Naive thymus-derived CD8-positive, alpha-beta T cell (primary cell): ENCODE measurements around the gene SDR9C7. TPM values are rescaled to one million over a fixed set of nuclear protein-coding genes. Genes with fewer than 3 reads are reported as not detected.
"Not testable (repeated sequence)": the region's sequence is repeated elsewhere in the genome, so short reads cannot be mapped to it uniquely, and the experiment has no call there.

ENCODE experiments used
- ATAC-seq, 2 donors: fragments of 150-1000 bp; cut with Tn5 transposase in 1 of 2; sonication (Bioruptor Pico), chemical (Tn5 transposase) in 1 of 2; 1 replicate in 1 of 2; 2 replicates in 1 of 2; pipeline ENCODE4 v1.10.0; 2021; ENCODE audit warnings: mild to moderate bottlenecking in 2 of 2, moderate library complexity in 2 of 2
- POLR2A ChIA-PET: fragments of 350-600 bp; sonication (Branson Sonifier 250); formaldehyde crosslinking; loops from one replicate; lab custom pipeline; 2021; ENCODE audit warnings: antibody characterized with exemption; lab: Charles Lee
- DNase-seq, 10 donors: peaks; one replicate each; pipeline versions ENCODE4 v3.0.0 to v3.0.0-alpha.2; 2020 to 2022
- H3K27ac Mint-ChIP-seq, 10 donors: one replicate each; pipeline ENCODE4 v1.8.0; 2020 to 2022; ENCODE audit warnings: mild to moderate bottlenecking in 10 of 10, mixed read lengths in 10 of 10, moderate library complexity in 4 of 10, inconsistent platforms in 1 of 10
- H3K27me3 Mint-ChIP-seq, 5 donors: one replicate each; pipeline ENCODE4 v1.8.0; 2021 to 2022; ENCODE audit warnings: mixed read lengths in 5 of 5
- H3K36me3 Mint-ChIP-seq, 3 donors: one replicate each; pipeline ENCODE4 v1.8.0; 2020 to 2022; ENCODE audit warnings: mixed read lengths in 3 of 3, mild to moderate bottlenecking in 2 of 3, inconsistent platforms in 1 of 3
- H3K4me1 Mint-ChIP-seq, 4 donors: one replicate each; pipeline ENCODE4 v1.8.0; 2021 to 2022; ENCODE audit warnings: mixed read lengths in 4 of 4
- H3K4me3 Mint-ChIP-seq, 10 donors: one replicate each; pipeline ENCODE4 v1.8.0; 2020 to 2022; ENCODE audit warnings: mild to moderate bottlenecking in 10 of 10, mixed read lengths in 10 of 10, moderate library complexity in 6 of 10, inconsistent platforms in 1 of 10
- H3K9me3 Mint-ChIP-seq, 9 donors: one replicate each; pipeline ENCODE4 v1.8.0; 2020 to 2022; ENCODE audit warnings: mixed read lengths in 9 of 9, mild to moderate bottlenecking in 3 of 9, inconsistent platforms in 1 of 9, moderate library complexity in 1 of 9
- polyA plus RNA-seq, 3 donors: library from polyadenylated mRNA; unstranded; fragments of 300-500 nt; fragmentation: Illumina TruSeq; gene quantifications; one replicate each; pipeline ENCODE4 v1.2.3, GENCODE V29; 2021
- total RNA-seq, 8 experiments: library from RNA in 2 of 8; stranded (reverse) in 2 of 8; gene quantifications; one replicate each; pipeline ENCODE4 v1.2.3 and lab custom pipeline; 2021 to 2026

Gene SDR9C7
- total and polyA plus RNA-seq, 5 experiments from 2014 or later = not detected

GRCh38 chr12:56963557-56963956 lies 29.3 kb upstream of the SDR9C7 start:
- H3K4me3 Mint-ChIP-seq, H3K4me1 Mint-ChIP-seq, DNase-seq, POLR2A ChIA-PET, ATAC-seq, H3K27ac Mint-ChIP-seq: not testable (repeated sequence)
- peaks cover 0 to 25% (median 0%) of the 10 kb centered on the region in 9 donors for H3K9me3 Mint-ChIP-seq
- H3K27me3 Mint-ChIP-seq = peaks cover 0 to 10% (median 0%) of the 10 kb centered on the region in 5 donors
- peaks cover 2 to 21% (median 4%) of the 10 kb centered on the region in 3 donors for H3K36me3 Mint-ChIP-seq

- DNase-seq, H3K27ac Mint-ChIP-seq, H3K4me1 Mint-ChIP-seq, H3K4me3 Mint-ChIP-seq, POLR2A ChIA-PET, ATAC-seq: not testable (repeated sequence)
- Mint-ChIP-seq H3K27me3 (peaks cover 0 to 10% (median 0%) of the 10 kb centered on the region in 5 donors), H3K36me3 (peaks cover 2 to 33% (median 10%) of the 10 kb centered on the region in 3 donors), H3K9me3 (peaks cover 0 to 33% (median 4%) of the 10 kb centered on the region in 9 donors)
Observed at GRCh38 chr12:56962247-56962646, 28.0 kb upstream of the SDR9C7 start.

GRCh38 chr12:56958422-56958821 lies 24.2 kb upstream of the SDR9C7 start:
- no peak overlapping the region for H3K27ac Mint-ChIP-seq
- H3K9me3 Mint-ChIP-seq = peaks cover 0 to 33% (median 4%) of the 10 kb centered on the region in 9 donors
- DNase-seq (no peak), ATAC-seq (no peak)
- peaks cover 2 to 38% (median 10%) of the 10 kb centered on the region in 3 donors for H3K36me3 Mint-ChIP-seq
- H3K27me3 Mint-ChIP-seq = peaks cover 0 to 10% (median 0%) of the 10 kb centered on the region in 5 donors
- POLR2A ChIA-PET = no interaction called here
- no peak overlapping the region for H3K4me3 Mint-ChIP-seq
- no peaks in the 10 kb centered on the region for H3K4me1 Mint-ChIP-seq

- Mint-ChIP-seq H3K4me3 (no peak within 1 kb of the TSS), H3K9me3 (peaks cover 0 to 30% (median 4%) of the 10 kb centered on the region in 9 donors), H3K27ac (no peak within 1 kb of the TSS), H3K36me3 (peaks cover 5 to 39% (median 10%) of the 10 kb centered on the region in 3 donors), H3K27me3 (peaks cover 0 to 10% (median 0%) of the 10 kb centered on the region in 5 donors), H3K4me1 (no peaks in the 10 kb centered on the region)
- POLR2A ChIA-PET = no interaction called here
- DNase-seq = no peak
- ATAC-seq = no peak
Observed at GRCh38 chr12:56957229-56958052, 23.2 kb upstream of the SDR9C7 start, which contains the start of gene RDH16. RDH16 (minus strand) TSS chr12:56957608; CDS start chr12:56957462, 146 bp downstream.

GRCh38 chr12:56955631-56956256 lies 21.5 kb upstream of the SDR9C7 start:
- H3K4me3 Mint-ChIP-seq = no peak overlapping the region
- POLR2A ChIA-PET = no interaction called here
- H3K27ac Mint-ChIP-seq = no peak overlapping the region
- peaks cover 0 to 25% (median 3%) of the 10 kb centered on the region in 9 donors for H3K9me3 Mint-ChIP-seq
- peaks cover 0 to 3% (median 0%) of the 10 kb centered on the region in 5 donors for H3K27me3 Mint-ChIP-seq
- peaks cover 10 to 41% (median 12%) of the 10 kb centered on the region in 3 donors for H3K36me3 Mint-ChIP-seq
- no peak for DNase-seq
- H3K4me1 Mint-ChIP-seq = no peaks in the 10 kb centered on the region
- no peak for ATAC-seq

- Mint-ChIP-seq H3K36me3 (peaks cover 10 to 47% (median 12%) of the 10 kb centered on the region in 3 donors), H3K4me3 (peak overlapping the region in 1 of 10 donors; percentile 45), H3K9me3 (peaks cover 0 to 20% (median 3%) of the 10 kb centered on the region in 9 donors), H3K27me3 (peaks cover 0 to 3% (median 0%) of the 10 kb centered on the region in 5 donors), H3K27ac (peak overlapping the region in 1 of 10 donors; percentile 54), H3K4me1 (no peaks in the 10 kb centered on the region)
- ATAC-seq (no peak), DNase-seq (no peak)
- POLR2A ChIA-PET = no interaction called here
Observed at GRCh38 chr12:56954958-56955355, 20.7 kb upstream of the SDR9C7 start.

- Mint-ChIP-seq H3K4me3 (no peak overlapping the region), H3K27me3 (no peaks in the 10 kb centered on the region), H3K27ac (no peak overlapping the region), H3K9me3 (peaks cover 0 to 14% (median 0%) of the 10 kb centered on the region in 9 donors), H3K4me1 (no peaks in the 10 kb centered on the region), H3K36me3 (peaks cover 7 to 45% (median 11%) of the 10 kb centered on the region in 3 donors)
- DNase-seq = no peak
- ATAC-seq = no peak
- POLR2A ChIA-PET = interaction anchor here (0.6 kb wide), 1 partner anchor 104 kb away, joined by 3 read pairs; no protein-coding TSS in a partner anchor
Observed at GRCh38 chr12:56954057-56954957, 20.1 kb upstream of the SDR9C7 start.

- ATAC-seq (no peak), DNase-seq (no peak)
- Mint-ChIP-seq H3K36me3 (peaks cover 6 to 43% (median 10%) of the 10 kb centered on the region in 3 donors), H3K4me3 (no peak overlapping the region), H3K27me3 (no peaks in the 10 kb centered on the region), H3K9me3 (peaks cover 0 to 6% (median 0%) of the 10 kb centered on the region in 9 donors), H3K27ac (peak overlapping the region in 1 of 10 donors; percentile 39), H3K4me1 (no peaks in the 10 kb centered on the region)
- POLR2A ChIA-PET = no interaction called here
Observed at GRCh38 chr12:56953314-56953713, 19.1 kb upstream of the SDR9C7 start.

- H3K27ac Mint-ChIP-seq = no peak overlapping the region
- POLR2A ChIA-PET = no interaction called here
- DNase-seq (no peak), ATAC-seq (no peak)
- H3K4me1 Mint-ChIP-seq = no peaks in the 10 kb centered on the region
- peaks cover 8 to 39% (median 10%) of the 10 kb centered on the region in 3 donors for H3K36me3 Mint-ChIP-seq
- H3K27me3 Mint-ChIP-seq = peaks cover 0 to 8% (median 0%) of the 10 kb centered on the region in 5 donors
- no peak overlapping the region for H3K4me3 Mint-ChIP-seq
- peaks cover 0 to 10% (median 6%) of the 10 kb centered on the region in 9 donors for H3K9me3 Mint-ChIP-seq
Observed at GRCh38 chr12:56951582-56952339, 17.6 kb upstream of the SDR9C7 start.

- H3K27ac Mint-ChIP-seq = no peak overlapping the region
Observed at GRCh38 chr12:56948881-56949280, 14.7 kb upstream of the SDR9C7 start.

GRCh38 chr12:56948457-56948777 lies 14.2 kb upstream of the SDR9C7 start:
- POLR2A ChIA-PET = no interaction called here
- DNase-seq (no peak), ATAC-seq (no peak)
- peaks cover 0 to 8% (median 1%) of the 10 kb centered on the region in 5 donors for H3K27me3 Mint-ChIP-seq
- H3K4me1 Mint-ChIP-seq = no peaks in the 10 kb centered on the region
- H3K36me3 Mint-ChIP-seq = peaks cover 10 to 34% (median 17%) of the 10 kb centered on the region in 3 donors
- peaks cover 0 to 39% (median 14%) of the 10 kb centered on the region in 9 donors for H3K9me3 Mint-ChIP-seq
- no peak overlapping the region for H3K4me3 Mint-ChIP-seq
- H3K27ac Mint-ChIP-seq = no peak overlapping the region

More at GRCh38 chr12:56948881-56949280, 14.7 kb upstream of the SDR9C7 start:
- DNase-seq = no peak
- H3K27me3 Mint-ChIP-seq = peaks cover 0 to 8% (median 0%) of the 10 kb centered on the region in 5 donors
- H3K4me1 Mint-ChIP-seq = no peaks in the 10 kb centered on the region
- H3K36me3 Mint-ChIP-seq = peaks cover 10 to 38% (median 14%) of the 10 kb centered on the region in 3 donors
- no peak overlapping the region for H3K4me3 Mint-ChIP-seq
- POLR2A ChIA-PET = no interaction called here
- ATAC-seq = no peak
- H3K9me3 Mint-ChIP-seq = peaks cover 0 to 34% (median 11%) of the 10 kb centered on the region in 9 donors
